Left kidney (tissue), 2 donors: ENCODE results near the gene IGLL5. TPM values are rescaled to one million over a fixed set of nuclear protein-coding genes. Genes with fewer than 3 reads are reported as not detected.
"Not testable (repeated sequence)": the region's sequence is repeated elsewhere in the genome, so short reads cannot be mapped to it uniquely, and the experiment has no call there.

Experiments used
- DNase-seq: peaks from one replicate; pipeline ENCODE4 v3.0.0-alpha.2; 2013
- polyA plus RNA-seq: library from polyadenylated mRNA; unstranded; fragments of 120-200 nt; gene quantifications from one replicate; pipeline ENCODE4 v1.2.1, GENCODE V29; 2013; ENCODE audit not compliant: insufficient read length

IGLL5 gene
- polyA plus RNA-seq, 1 donor = not detected

- DNase-seq = peak; percentile 53
These were observed 3.4 kb upstream of the IGLL5 start for GRCh38 chr22:22884010-22884887.

- DNase-seq = no peak
These were observed 2.5 kb upstream of the IGLL5 start for GRCh38 chr22:22884888-22885840.

GRCh38 chr22:22886546-22886945 lies 1.1 kb upstream of the IGLL5 start:
- DNase-seq = no peak

GRCh38 chr22:22888571-22889353 lies 1.1 kb downstream of the IGLL5 start:
- DNase-seq = no peak

- no peak for DNase-seq
These were observed 2.5 kb downstream of the IGLL5 start for GRCh38 chr22:22890085-22890484.

- DNase-seq = no peak
These were observed 3.6 kb downstream of the IGLL5 start for GRCh38 chr22:22891139-22891621.

GRCh38 chr22:22892096-22893052 lies 4.8 kb downstream of the IGLL5 start:
- no peak for DNase-seq

- DNase-seq = no peak
These were observed 5.6 kb downstream of the IGLL5 start for GRCh38 chr22:22893077-22893805.

GRCh38 chr22:22893891-22894739 lies 6.5 kb downstream of the IGLL5 start:
- no peak for DNase-seq

GRCh38 chr22:22894740-22895731 lies 7.4 kb downstream of the IGLL5 start:
- no peak for DNase-seq

- DNase-seq = no peak
These were observed 8.3 kb downstream of the IGLL5 start for GRCh38 chr22:22895776-22896445.

GRCh38 chr22:22896601-22897000 lies 9.0 kb downstream of the IGLL5 start:
- DNase-seq = no peak

GRCh38 chr22:22897091-22897490 lies 9.5 kb downstream of the IGLL5 start:
- no peak for DNase-seq

- DNase-seq = no peak
These were observed 10.3 kb downstream of the IGLL5 start for GRCh38 chr22:22897947-22898346.

- DNase-seq = not testable (repeated sequence)
These were observed 10.9 kb downstream of the IGLL5 start for GRCh38 chr22:22898411-22898950.

- DNase-seq = not testable (repeated sequence)
These were observed 11.9 kb downstream of the IGLL5 start for GRCh38 chr22:22899342-22900080.
